ENCODE data around the gene STRA6. TPM values are rescaled to one million over a fixed set of nuclear protein-coding genes. Genes with fewer than 3 reads are reported as not detected.
A peak's percentile ranks its signal among the peaks of the same experiment; 100 is the strongest.

STRA6 gene
- polyA plus RNA-seq, 2 of the 4 experiments (the other 2 are of a cell fraction), result 35.0 to 70.2 TPM

DNA sequence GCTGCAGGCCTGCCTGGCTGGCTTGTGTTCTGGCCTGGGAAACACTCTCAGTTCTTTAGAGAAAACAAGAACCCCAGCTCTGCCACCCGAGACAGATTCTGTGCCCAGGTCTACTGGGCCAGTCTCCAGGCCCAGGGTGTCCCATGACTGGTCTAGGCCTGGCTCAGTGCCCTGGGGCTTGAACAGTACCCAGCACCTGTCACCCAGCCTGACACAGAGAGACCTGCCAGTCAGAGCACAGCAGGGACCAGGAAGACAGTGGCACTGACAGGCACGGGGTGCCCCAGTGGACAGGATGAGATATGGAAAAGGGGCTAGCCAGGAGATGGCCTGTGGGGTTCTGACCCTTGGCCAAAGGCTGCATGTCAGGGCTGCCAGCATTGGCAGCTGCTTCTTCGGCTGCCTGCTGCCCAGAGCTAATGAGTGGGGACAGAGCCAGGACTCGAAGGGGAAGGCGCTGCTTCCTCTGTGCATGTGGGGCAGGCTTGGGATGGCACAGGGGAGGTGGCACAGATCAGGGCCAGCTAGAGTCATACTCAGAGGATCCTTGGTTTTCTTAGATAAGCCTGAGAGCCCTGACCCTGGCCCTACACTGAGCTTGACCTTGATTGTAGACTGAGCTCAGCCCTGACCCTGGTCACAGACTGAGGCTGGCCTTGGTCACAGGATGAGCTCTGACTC, 48.7 kb upstream of the STRA6 start:
- Histone ChIP-seq H3K4me1 (peaks cover 4% of the 10 kb centered on the region; the same call in 1 of the 3 replicates), H3K4me2 (no peak overlapping the region), H3K27ac (peak overlapping the region in 1 of 2 experiments; percentile 11; a peak in 1 of 6 replicates), H3K9me3 (no peaks in the 10 kb centered on the region), H3K4me3 (no peak overlapping the region)
- FAIRE-seq, result no peak
- DNase-seq (ENCODE audit: low read depth in 1 of 2, low spot score in 1 of 2), result no peak
- ChIA-PET POLR2A (no interaction called here), CTCF (interaction anchor here (0.8 to 3.8 kb wide), 5 partner anchors 14 to 215 kb away, joined by 3 to 10 read pairs (median 3); no protein-coding TSS in a partner anchor)
- no CpG with 5 or more reads among the region's 5 CpGs for WGBS (ENCODE audit: missing lambda C conversion rate)
- TF ChIP-seq E2F6 (IDR thresholded peaks at IDR 0.05; ENCODE audit: borderline replicate concordance, low read depth) (no peak), KDM5A (IDR thresholded peaks at IDR 0.05) (no peak), EHMT2 (IDR thresholded peaks at IDR 0.05; ENCODE audit: low read depth) (no peak), PHF8 (IDR thresholded peaks at IDR 0.05; ENCODE audit: borderline replicate concordance, low read depth) (no peak), RFX5 (IDR thresholded peaks at IDR 0.05) (no peak), TP53 (CRISPR knock-in tag; IDR thresholded peaks at IDR 0.05) (no peak), NPAS2 (CRISPR knock-in tag; IDR thresholded peaks at IDR 0.05; ENCODE audit: borderline replicate concordance) (no peak), REST (IDR thresholded peaks at IDR 0.05) (no peak), TFCP2L1 (CRISPR knock-in tag; IDR thresholded peaks at IDR 0.05) (no peak), FOSL2 (IDR thresholded peaks at IDR 0.05) (no peak), FOSL2 (CRISPR knock-in tag; IDR thresholded peaks at IDR 0.05) (no peak), BHLHE40 (IDR thresholded peaks at IDR 0.05; ENCODE audit: low read depth, low read length) (no peak), MAX (IDR thresholded peaks at IDR 0.05) (no peak), HOXB13 (CRISPR knock-in tag; IDR thresholded peaks at IDR 0.05; ENCODE audit: low read depth) (no peak), HDAC2 (IDR thresholded peaks at IDR 0.05) (no peak)
- TF ChIP-seq, protein P1, sequence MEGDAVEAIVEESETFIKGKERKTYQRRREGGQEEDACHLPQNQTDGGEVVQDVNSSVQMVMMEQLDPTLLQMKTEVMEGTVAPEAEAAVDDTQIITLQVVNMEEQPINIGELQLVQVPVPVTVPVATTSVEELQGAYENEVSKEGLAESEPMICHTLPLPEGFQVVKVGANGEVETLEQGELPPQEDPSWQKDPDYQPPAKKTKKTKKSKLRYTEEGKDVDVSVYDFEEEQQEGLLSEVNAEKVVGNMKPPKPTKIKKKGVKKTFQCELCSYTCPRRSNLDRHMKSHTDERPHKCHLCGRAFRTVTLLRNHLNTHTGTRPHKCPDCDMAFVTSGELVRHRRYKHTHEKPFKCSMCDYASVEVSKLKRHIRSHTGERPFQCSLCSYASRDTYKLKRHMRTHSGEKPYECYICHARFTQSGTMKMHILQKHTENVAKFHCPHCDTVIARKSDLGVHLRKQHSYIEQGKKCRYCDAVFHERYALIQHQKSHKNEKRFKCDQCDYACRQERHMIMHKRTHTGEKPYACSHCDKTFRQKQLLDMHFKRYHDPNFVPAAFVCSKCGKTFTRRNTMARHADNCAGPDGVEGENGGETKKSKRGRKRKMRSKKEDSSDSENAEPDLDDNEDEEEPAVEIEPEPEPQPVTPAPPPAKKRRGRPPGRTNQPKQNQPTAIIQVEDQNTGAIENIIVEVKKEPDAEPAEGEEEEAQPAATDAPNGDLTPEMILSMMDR (IDR thresholded peaks at IDR 0.05), result no peak
- TF ChIP-seq, protein P2, sequence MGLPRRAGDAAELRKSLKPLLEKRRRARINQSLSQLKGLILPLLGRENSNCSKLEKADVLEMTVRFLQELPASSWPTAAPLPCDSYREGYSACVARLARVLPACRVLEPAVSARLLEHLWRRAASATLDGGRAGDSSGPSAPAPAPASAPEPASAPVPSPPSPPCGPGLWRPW (IDR thresholded peaks at IDR 0.05), result no peak
- ATAC-seq, result peak; percentile 33 to 52; a peak in 3 of 6 replicates

DNA sequence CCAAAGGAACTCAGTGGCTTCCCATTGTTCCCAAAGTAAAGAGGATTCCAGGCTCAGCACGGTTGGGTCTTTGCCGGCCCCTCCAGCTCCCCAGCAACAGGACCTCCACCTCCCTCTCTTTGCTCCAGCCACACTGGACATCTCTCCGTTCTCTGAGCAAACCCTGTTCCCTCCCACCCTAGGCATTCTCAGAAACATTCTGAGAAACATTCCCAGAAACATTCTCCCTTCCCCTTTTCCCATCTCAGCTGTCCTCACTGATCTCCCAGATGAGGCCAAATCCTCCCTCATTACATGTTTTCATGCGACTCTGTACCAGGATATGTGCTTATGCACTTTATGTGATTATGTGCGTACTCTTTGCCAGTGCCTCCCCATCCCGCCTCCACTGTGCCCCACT, 47.7 kb upstream of the STRA6 start:
- FAIRE-seq, result no peak
- peaks cover 4% of the 10 kb centered on the region; the same call in 1 of the 3 replicates for H3K4me1 ChIP-seq
- ChIA-PET POLR2A (no interaction called here), CTCF (interaction anchor here (1.3 to 3.8 kb wide), 2 partner anchors 11 to 58 kb away, joined by 3 to 10 read pairs; no protein-coding TSS in a partner anchor)
- no peak for TF ChIP-seq NPAS2 (CRISPR knock-in tag; IDR thresholded peaks at IDR 0.05; ENCODE audit: borderline replicate concordance)
- no peak for ATAC-seq
- H3K4me3 ChIP-seq, result no peak overlapping the region
- no peak for DNase-seq (ENCODE audit: low read depth in 1 of 2, low spot score in 1 of 2)
- H3K9me3 ChIP-seq, result no peaks in the 10 kb centered on the region
- 87% methylated on average over 6 of the region's 6 CpGs for WGBS (ENCODE audit: missing lambda C conversion rate)
- H3K4me2 ChIP-seq, result no peak overlapping the region
- no peak overlapping the region for H3K27ac ChIP-seq
